ENCODE data around the gene CDK5.
A peak's percentile ranks its signal among the peaks of the same experiment; 100 is the strongest.

Gene CDK5

DNA sequence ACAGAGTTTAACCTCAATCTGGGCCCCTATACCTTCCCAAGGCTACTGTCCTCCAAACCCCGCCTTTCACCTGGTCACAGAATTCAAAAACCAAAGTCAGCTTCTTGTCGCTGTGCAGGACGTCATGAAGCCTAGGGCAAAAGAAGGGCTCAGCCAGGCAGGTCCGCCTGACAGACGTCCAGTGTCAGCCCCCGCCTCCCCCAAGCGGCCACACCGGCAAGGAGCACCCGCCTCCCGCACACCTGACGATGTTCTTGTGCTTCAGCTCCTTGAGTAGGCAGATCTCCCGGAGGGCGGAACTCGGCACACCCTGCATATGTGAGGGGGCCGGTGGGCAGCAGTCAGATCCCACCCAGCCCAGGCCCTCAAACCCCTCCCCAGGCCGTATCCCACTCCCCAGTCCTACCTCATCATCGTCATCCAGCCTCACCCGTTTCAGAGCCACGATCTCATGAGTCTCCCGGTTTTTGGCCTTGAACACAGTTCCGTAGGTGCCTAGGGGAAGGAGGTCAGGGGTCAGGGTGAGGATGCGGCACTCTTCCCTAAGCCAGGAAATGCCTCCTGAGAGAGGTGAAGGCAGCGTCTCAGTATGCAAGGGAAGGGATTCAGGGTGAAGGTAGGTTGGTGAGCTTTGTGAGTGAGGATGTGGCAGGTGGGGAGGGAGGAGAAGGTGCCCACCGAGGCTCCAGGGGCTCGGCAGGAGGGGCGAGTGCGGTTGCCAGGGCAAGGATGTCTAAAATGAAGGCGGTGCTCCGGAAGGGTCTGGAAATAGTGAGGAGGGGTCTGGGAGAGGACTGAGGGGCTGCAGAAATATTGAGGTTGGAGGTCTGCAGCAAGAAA lies 811 bp downstream of the CDK5 start:
- Histone ChIP-seq H3K9ac (ENCODE audit: low read length in 5 of 5) (peak overlapping the region in 4 of 5 donors; percentile 57 to 83 (median 76)), H3K27ac (ENCODE audit: low read depth, low read length) (no peak overlapping the region), H3K9me3 (ENCODE audit: control insufficient read depth in 5 of 5, low read length in 5 of 5) (no peaks in the 10 kb centered on the region), H3K36me3 (ENCODE audit: control insufficient read depth in 5 of 5, insufficient read depth in 5 of 5, low read length in 5 of 5) (peaks cover 0 to 11% (median 2%) of the 10 kb centered on the region in 5 donors), H3K4me3 (ENCODE audit: low read depth in 1 of 5, low read length in 5 of 5) (peak overlapping the region; percentile 89 to 96 (median 94)), H3K27me3 (ENCODE audit: control insufficient read depth in 5 of 5, insufficient read depth in 4 of 5, low read length in 5 of 5) (peaks cover 0 to 2% (median 0%) of the 10 kb centered on the region in 5 donors), H3K4me1 (ENCODE audit: control insufficient read depth in 5 of 5, insufficient read depth in 5 of 5, low read length in 5 of 5) (peaks cover 6 to 57% (median 43%) of the 10 kb centered on the region in 5 donors)

DNA sequence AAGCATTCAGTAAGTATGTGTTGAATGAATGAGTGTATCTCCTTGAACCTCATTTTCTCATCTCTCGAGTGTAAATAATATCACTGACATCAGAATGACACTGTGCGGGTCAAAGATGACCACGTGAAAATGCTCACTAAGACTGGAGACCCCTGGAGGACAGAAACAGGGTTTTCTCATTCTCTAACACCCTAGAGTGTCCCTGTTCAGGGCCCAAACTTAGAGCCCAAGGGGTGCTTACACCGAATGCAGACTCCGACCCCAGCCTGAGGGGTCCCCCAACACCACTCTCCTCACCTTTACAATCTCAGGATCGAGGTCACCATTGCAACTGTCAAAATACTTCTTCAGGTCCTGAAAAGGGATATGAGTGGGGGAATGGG lies 1.4 kb downstream of the CDK5 start:
- Histone ChIP-seq H3K9ac (ENCODE audit: low read length in 5 of 5) (no peak overlapping the region), H3K4me1 (ENCODE audit: control insufficient read depth in 5 of 5, insufficient read depth in 5 of 5, low read length in 5 of 5) (peaks cover 6 to 54% (median 38%) of the 10 kb centered on the region in 5 donors), H3K36me3 (ENCODE audit: control insufficient read depth in 5 of 5, insufficient read depth in 5 of 5, low read length in 5 of 5) (peaks cover 0 to 9% (median 2%) of the 10 kb centered on the region in 5 donors), H3K9me3 (ENCODE audit: control insufficient read depth in 5 of 5, low read length in 5 of 5) (no peaks in the 10 kb centered on the region), H3K4me3 (ENCODE audit: low read depth in 1 of 5, low read length in 5 of 5) (no peak overlapping the region), H3K27ac (ENCODE audit: low read depth, low read length) (no peak overlapping the region), H3K27me3 (ENCODE audit: control insufficient read depth in 5 of 5, insufficient read depth in 4 of 5, low read length in 5 of 5) (peaks cover 0 to 3% (median 0%) of the 10 kb centered on the region in 5 donors)

- Histone ChIP-seq H3K27me3 (ENCODE audit: control insufficient read depth in 5 of 5, insufficient read depth in 4 of 5, low read length in 5 of 5) (peaks cover 0 to 9% (median 5%) of the 10 kb centered on the region in 5 donors), H3K4me3 (ENCODE audit: low read depth in 1 of 5, low read length in 5 of 5) (no peak overlapping the region), H3K9ac (ENCODE audit: low read length in 5 of 5) (peak overlapping the region in 1 of 5 donors; percentile 10), H3K36me3 (ENCODE audit: control insufficient read depth in 5 of 5, insufficient read depth in 5 of 5, low read length in 5 of 5) (peaks cover 0 to 9% (median 2%) of the 10 kb centered on the region in 5 donors), H3K9me3 (ENCODE audit: control insufficient read depth in 5 of 5, low read length in 5 of 5) (no peaks in the 10 kb centered on the region), H3K27ac (ENCODE audit: low read depth, low read length) (no peak overlapping the region), H3K4me1 (ENCODE audit: control insufficient read depth in 5 of 5, insufficient read depth in 5 of 5, low read length in 5 of 5) (peaks cover 5 to 38% (median 24%) of the 10 kb centered on the region in 5 donors)
Observed at GRCh38 chr7:151053751-151054150, 3.9 kb downstream of the CDK5 start.

- H3K27ac ChIP-seq (ENCODE audit: low read depth, low read length): no peak overlapping the region
- no peak overlapping the region for H3K9ac ChIP-seq (ENCODE audit: low read length in 5 of 5)
- peaks cover 0 to 9% (median 5%) of the 10 kb centered on the region in 5 donors for H3K27me3 ChIP-seq (ENCODE audit: control insufficient read depth in 5 of 5, insufficient read depth in 4 of 5, low read length in 5 of 5)
- H3K4me1 ChIP-seq (ENCODE audit: control insufficient read depth in 5 of 5, insufficient read depth in 5 of 5, low read length in 5 of 5): peaks cover 3 to 32% (median 18%) of the 10 kb centered on the region in 5 donors
- H3K36me3 ChIP-seq (ENCODE audit: control insufficient read depth in 5 of 5, insufficient read depth in 5 of 5, low read length in 5 of 5): peaks cover 0 to 9% (median 2%) of the 10 kb centered on the region in 5 donors
- H3K9me3 ChIP-seq (ENCODE audit: control insufficient read depth in 5 of 5, low read length in 5 of 5): no peaks in the 10 kb centered on the region
- H3K4me3 ChIP-seq (ENCODE audit: low read depth in 1 of 5, low read length in 5 of 5): no peak overlapping the region
Observed at GRCh38 chr7:151053096-151053495, 4.6 kb downstream of the CDK5 start.

GRCh38 chr7:151051108-151051507 lies 6.6 kb downstream of the CDK5 start:
- Histone ChIP-seq H3K4me3 (ENCODE audit: low read depth in 1 of 5, low read length in 5 of 5) (peak overlapping the region in 1 of 5 donors; percentile 23), H3K27ac (ENCODE audit: low read depth, low read length) (no peak overlapping the region), H3K27me3 (ENCODE audit: control insufficient read depth in 5 of 5, insufficient read depth in 4 of 5, low read length in 5 of 5) (peaks cover 0 to 9% (median 5%) of the 10 kb centered on the region in 5 donors), H3K9ac (ENCODE audit: low read length in 5 of 5) (no peak overlapping the region), H3K9me3 (ENCODE audit: control insufficient read depth in 5 of 5, low read length in 5 of 5) (no peaks in the 10 kb centered on the region), H3K36me3 (ENCODE audit: control insufficient read depth in 5 of 5, insufficient read depth in 5 of 5, low read length in 5 of 5) (peaks cover 0 to 10% (median 4%) of the 10 kb centered on the region in 5 donors), H3K4me1 (ENCODE audit: control insufficient read depth in 5 of 5, insufficient read depth in 5 of 5, low read length in 5 of 5) (peaks cover 4 to 33% (median 18%) of the 10 kb centered on the region in 5 donors)

DNA sequence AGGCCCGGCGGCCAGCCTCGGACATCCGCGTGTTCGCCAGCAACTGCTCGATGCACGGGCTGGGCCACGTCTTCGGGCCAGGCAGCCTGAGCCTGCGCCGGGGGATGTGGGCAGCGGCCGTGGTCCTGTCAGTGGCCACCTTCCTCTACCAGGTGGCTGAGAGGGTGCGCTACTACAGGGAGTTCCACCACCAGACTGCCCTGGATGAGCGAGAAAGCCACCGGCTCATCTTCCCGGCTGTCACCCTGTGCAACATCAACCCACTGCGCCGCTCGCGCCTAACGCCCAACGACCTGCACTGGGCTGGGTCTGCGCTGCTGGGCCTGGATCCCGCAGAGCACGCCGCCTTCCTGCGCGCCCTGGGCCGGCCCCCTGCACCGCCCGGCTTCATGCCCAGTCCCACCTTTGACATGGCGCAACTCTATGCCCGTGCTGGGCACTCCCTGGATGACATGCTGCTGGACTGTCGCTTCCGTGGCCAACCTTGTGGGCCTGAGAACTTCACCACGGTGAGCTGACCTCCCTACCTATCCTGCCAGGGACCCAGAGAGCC lies 8.7 kb downstream of the CDK5 start:
- Histone ChIP-seq H3K36me3 (ENCODE audit: control insufficient read depth in 5 of 5, insufficient read depth in 5 of 5, low read length in 5 of 5) (peaks cover 0 to 28% (median 15%) of the 10 kb centered on the region in 5 donors), H3K4me3 (ENCODE audit: low read depth in 1 of 5, low read length in 5 of 5) (no peak overlapping the region), H3K4me1 (ENCODE audit: control insufficient read depth in 5 of 5, insufficient read depth in 5 of 5, low read length in 5 of 5) (peaks cover 4 to 33% (median 18%) of the 10 kb centered on the region in 5 donors), H3K27ac (ENCODE audit: low read depth, low read length) (no peak overlapping the region), H3K9ac (ENCODE audit: low read length in 5 of 5) (no peak overlapping the region), H3K27me3 (ENCODE audit: control insufficient read depth in 5 of 5, insufficient read depth in 4 of 5, low read length in 5 of 5) (peaks cover 0 to 9% (median 5%) of the 10 kb centered on the region in 5 donors), H3K9me3 (ENCODE audit: control insufficient read depth in 5 of 5, low read length in 5 of 5) (no peaks in the 10 kb centered on the region)

GRCh38 chr7:151047976-151048815 lies 9.5 kb downstream of the CDK5 start, which contains the start of gene ASIC3:
Gene ASIC3, plus strand, starts transcription at chr7:151048531. Its CDS starts 355 bp downstream, at chr7:151048886.
- H3K4me1 ChIP-seq (ENCODE audit: control insufficient read depth in 5 of 5, insufficient read depth in 5 of 5, low read length in 5 of 5): peaks cover 4 to 34% (median 17%) of the 10 kb centered on the region in 5 donors
- H3K4me3 ChIP-seq (ENCODE audit: low read depth in 1 of 5, low read length in 5 of 5): no peak within 1 kb of the TSS
- H3K27me3 ChIP-seq (ENCODE audit: control insufficient read depth in 5 of 5, insufficient read depth in 4 of 5, low read length in 5 of 5): peaks cover 0 to 9% (median 5%) of the 10 kb centered on the region in 5 donors
- H3K9ac ChIP-seq (ENCODE audit: low read length in 5 of 5): no peak within 1 kb of the TSS
- no peak within 1 kb of the TSS for H3K27ac ChIP-seq (ENCODE audit: low read depth, low read length)
- H3K36me3 ChIP-seq (ENCODE audit: control insufficient read depth in 5 of 5, insufficient read depth in 5 of 5, low read length in 5 of 5): peaks cover 0 to 24% (median 14%) of the 10 kb centered on the region in 5 donors
- H3K9me3 ChIP-seq (ENCODE audit: control insufficient read depth in 5 of 5, low read length in 5 of 5): no peaks in the 10 kb centered on the region

GRCh38 chr7:151046603-151047573 lies 10.8 kb downstream of the CDK5 start:
- no peaks in the 10 kb centered on the region for H3K9me3 ChIP-seq (ENCODE audit: control insufficient read depth in 5 of 5, low read length in 5 of 5)
- H3K4me3 ChIP-seq (ENCODE audit: low read depth in 1 of 5, low read length in 5 of 5): no peak overlapping the region
- H3K9ac ChIP-seq (ENCODE audit: low read length in 5 of 5): peak overlapping the region in 1 of 5 donors; percentile 17
- peaks cover 0 to 37% (median 24%) of the 10 kb centered on the region in 5 donors for H3K36me3 ChIP-seq (ENCODE audit: control insufficient read depth in 5 of 5, insufficient read depth in 5 of 5, low read length in 5 of 5)
- no peak overlapping the region for H3K27ac ChIP-seq (ENCODE audit: low read depth, low read length)
- H3K4me1 ChIP-seq (ENCODE audit: control insufficient read depth in 5 of 5, insufficient read depth in 5 of 5, low read length in 5 of 5): peaks cover 4 to 34% (median 17%) of the 10 kb centered on the region in 5 donors
- H3K27me3 ChIP-seq (ENCODE audit: control insufficient read depth in 5 of 5, insufficient read depth in 4 of 5, low read length in 5 of 5): peaks cover 0 to 9% (median 5%) of the 10 kb centered on the region in 5 donors

GRCh38 chr7:151045967-151046366 lies 11.7 kb downstream of the CDK5 start:
- Histone ChIP-seq H3K27me3 (ENCODE audit: control insufficient read depth in 5 of 5, insufficient read depth in 4 of 5, low read length in 5 of 5) (peaks cover 0 to 9% (median 5%) of the 10 kb centered on the region in 5 donors), H3K36me3 (ENCODE audit: control insufficient read depth in 5 of 5, insufficient read depth in 5 of 5, low read length in 5 of 5) (peaks cover 0 to 46% (median 24%) of the 10 kb centered on the region in 5 donors), H3K9ac (ENCODE audit: low read length in 5 of 5) (no peak overlapping the region), H3K4me1 (ENCODE audit: control insufficient read depth in 5 of 5, insufficient read depth in 5 of 5, low read length in 5 of 5) (peaks cover 4 to 31% (median 14%) of the 10 kb centered on the region in 5 donors), H3K9me3 (ENCODE audit: control insufficient read depth in 5 of 5, low read length in 5 of 5) (no peaks in the 10 kb centered on the region), H3K27ac (ENCODE audit: low read depth, low read length) (no peak overlapping the region), H3K4me3 (ENCODE audit: low read depth in 1 of 5, low read length in 5 of 5) (no peak overlapping the region)

Measured in subcutaneous abdominal adipose tissue (tissue), 5 donors.